PC-9 (cell line): ENCODE measurements around the gene CACNA1D. TPM values are rescaled to one million over a fixed set of nuclear protein-coding genes. Genes with fewer than 3 reads are reported as not detected.

Source experiments
- BruUV-seq: library from RNA; stranded (reverse); fragments of 400-500 nt; replicated peaks from 2 replicates; lab custom pipeline; 2021; lab: Mats Ljungman, UMichigan
- CTCF ChIA-PET: fragments of 300-600 bp; sonication (Branson Sonifier 250); formaldehyde crosslinking; loops from one replicate; lab custom pipeline; 2022; ENCODE audit warnings: antibody characterized with exemption; lab: Charles Lee
- POLR2A ChIA-PET: fragments of 300-600 bp; sonication (Branson Sonifier 250); formaldehyde crosslinking; loops from one replicate; lab custom pipeline; 2022; ENCODE audit warnings: antibody characterized with exemption; ENCODE audit not compliant: unreplicated experiment; lab: Charles Lee
- DNase-seq, 2 experiments: peaks; one replicate each; pipeline versions ENCODE4 v3.0.0 to v3.0.0-alpha.2; 2015 to 2022; ENCODE audit warnings: mixed read lengths in 1 of 2
- H2AFZ ChIP-seq: fragments of 200-600 bp; sonication (generic); 2 replicates; pipeline ENCODE4 v1.8.1; 2017; ENCODE audit warnings: antibody characterized with exemption
- H3F3A ChIP-seq: fragments of 200-600 bp; sonication (generic); 2 replicates; pipeline ENCODE4 v1.8.1; 2017; ENCODE audit warnings: antibody characterized with exemption, mild to moderate bottlenecking, low read depth; ENCODE audit not compliant: insufficient read depth
- H3K27ac ChIP-seq: fragments of 200-600 bp; sonication (generic); 2 replicates; pipeline ENCODE4 v1.6.1; 2016; ENCODE audit warnings: mixed run types
- H3K27me3 ChIP-seq: fragments of 200-600 bp; sonication (generic); 2 replicates; pipeline ENCODE4 v1.6.1; 2016; ENCODE audit warnings: low read depth, mixed run types; ENCODE audit not compliant: insufficient read depth
- H3K36me3 ChIP-seq: fragments of 200-600 bp; sonication (generic); 2 replicates; pipeline ENCODE4 v1.6.1; 2016; ENCODE audit warnings: low read depth, mixed run types
- H3K4me1 ChIP-seq: fragments of 200-600 bp; sonication (generic); replicated peaks from 2 replicates; pipeline ENCODE4 v1.6.1; 2016; ENCODE audit warnings: mixed run types; ENCODE audit not compliant: insufficient read depth
- H3K4me2 ChIP-seq: fragments of 200-600 bp; sonication (generic); 2 replicates; pipeline ENCODE4 v1.6.1; 2017; ENCODE audit warnings: mixed run types
- H3K4me3 ChIP-seq: fragments of 200-600 bp; sonication (generic); 2 replicates; pipeline ENCODE4 v1.6.1; 2016; ENCODE audit warnings: mixed run types
- H3K79me2 ChIP-seq: fragments of 200-600 bp; sonication (generic); 2 replicates; pipeline ENCODE4 v1.6.1; 2017; ENCODE audit warnings: low read depth, mixed run types
- H3K9me2 ChIP-seq: fragments of 200-600 bp; sonication (generic); 2 replicates; pipeline ENCODE4 v1.8.1; 2017; ENCODE audit warnings: mild to moderate bottlenecking; ENCODE audit not compliant: insufficient read depth
- H3K9me3 ChIP-seq: fragments of 200-600 bp; sonication (generic); 2 replicates; pipeline ENCODE4 v1.8.1; 2016; ENCODE audit warnings: low read depth; ENCODE audit not compliant: insufficient read depth
- H4K20me1 ChIP-seq: fragments of 200-600 bp; sonication (generic); 2 replicates; pipeline ENCODE4 v1.8.1; 2017; ENCODE audit not compliant: insufficient read depth
- CTCF ChIP-seq: fragments of 200-600 bp; sonication (generic); conservative IDR thresholded peaks from 2 replicates; pipeline ENCODE4 v1.6.1; 2017; ENCODE audit warnings: mixed run types, antibody characterized with exemption, mild to moderate bottlenecking, moderate library complexity
- EZH2 ChIP-seq: fragments of 200-600 bp; sonication (generic); IDR thresholded peaks from 2 replicates; pipeline ENCODE4 v1.8.0; 2017; ENCODE audit warnings: antibody characterized with exemption, low read depth
- intact Hi-C: fragments of 100-400 bp; cut with micrococcal nuclease; formaldehyde crosslinking; loops from one replicate; pipeline ENCODE4 v1.10.0; 2022; ENCODE audit not compliant: unreplicated experiment
- total RNA-seq: library from RNA; stranded (reverse); gene quantifications from 2 replicates; pipeline ENCODE4 v1.2.3, GENCODE V29; 2021

CACNA1D gene
- total RNA-seq, 1 experiment from 2014 or later = not detected

- POLR2A ChIA-PET = no interaction called here
- no peak overlapping the region for H3K4me3 ChIP-seq
- no peaks in the 10 kb centered on the region for H3K4me1 ChIP-seq
- BruUV-seq = no TSS peak
- DNase-seq = no peak
- no peak overlapping the region for H3K4me2 ChIP-seq
- CTCF ChIA-PET = no interaction called here
- no peaks in the 10 kb centered on the region for H3K9me2 ChIP-seq
- H3K9me3 ChIP-seq = no peaks in the 10 kb centered on the region
- TF ChIP-seq EZH2 = no peak
- TF ChIP-seq CTCF = no peak
- no peak overlapping the region for H3K27ac ChIP-seq
- H4K20me1 ChIP-seq = no peaks in the 10 kb centered on the region
- H3K79me2 ChIP-seq = no peaks in the 10 kb centered on the region
- H3K27me3 ChIP-seq = peaks cover 19% of the 10 kb centered on the region; the same call in 1 of the 2 replicates
- no peaks in the 10 kb centered on the region for H3K36me3 ChIP-seq
- no peaks in the 10 kb centered on the region for H3F3A ChIP-seq
- intact Hi-C loops = no loop called here
- no peak overlapping the region for H2AFZ ChIP-seq
Measured at GRCh38 chr3:53483821-53484220, 10.6 kb upstream of the CACNA1D start.

- Histone ChIP-seq H3K4me3 (no peak overlapping the region), H4K20me1 (no peaks in the 10 kb centered on the region), H3K4me1 (no peaks in the 10 kb centered on the region), H3F3A (no peaks in the 10 kb centered on the region), H3K9me2 (no peaks in the 10 kb centered on the region), H3K79me2 (no peaks in the 10 kb centered on the region), H3K9me3 (no peaks in the 10 kb centered on the region), H3K4me2 (no peak overlapping the region), H2AFZ (no peak overlapping the region), H3K27me3 (peaks cover 12% of the 10 kb centered on the region; the same call in 1 of the 2 replicates), H3K36me3 (no peaks in the 10 kb centered on the region), H3K27ac (no peak overlapping the region)
- DNase-seq = no peak
- no peak for TF ChIP-seq CTCF
- TF ChIP-seq EZH2 = no peak
- CTCF ChIA-PET = no interaction called here
- intact Hi-C loops = no loop called here
- POLR2A ChIA-PET = no interaction called here
- BruUV-seq = no TSS peak
Measured at GRCh38 chr3:53484984-53485383, 9.4 kb upstream of the CACNA1D start.

GRCh38 chr3:53485675-53486403 is 8.6 kb upstream of the CACNA1D start:
- Histone ChIP-seq H3K27ac (no peak overlapping the region), H3K27me3 (peaks cover 18% of the 10 kb centered on the region), H3K4me3 (no peak overlapping the region), H3K9me3 (no peaks in the 10 kb centered on the region), H4K20me1 (no peaks in the 10 kb centered on the region), H3K36me3 (no peaks in the 10 kb centered on the region), H3K9me2 (no peaks in the 10 kb centered on the region), H3K79me2 (no peaks in the 10 kb centered on the region), H3F3A (no peaks in the 10 kb centered on the region), H3K4me1 (no peaks in the 10 kb centered on the region), H3K4me2 (no peak overlapping the region), H2AFZ (no peak overlapping the region)
- intact Hi-C loops = no loop called here
- DNase-seq = no peak
- POLR2A ChIA-PET = no interaction called here
- no TSS peak for BruUV-seq
- CTCF ChIA-PET = no interaction called here
- TF ChIP-seq EZH2 (no peak), CTCF (no peak)
